Omental fat pad (tissue), 4 donors: ENCODE measurements around the gene LRRC27. TPM values are rescaled to one million over a fixed set of nuclear protein-coding genes. Genes with fewer than 3 reads are reported as not detected.

Source experiments
- ATAC-seq: fragments of 150-250 bp; one replicate; pipeline ENCODE4 v1.9.1; 2016; ENCODE audit warnings: mild to moderate bottlenecking, moderate library complexity; ENCODE audit not compliant: low FRiP score
- DNase-seq: peaks from one replicate; pipeline ENCODE4 v3.0.0-alpha.2; 2019; ENCODE audit warnings: low spot score
- CTCF ChIP-seq, 3 donors: fragments of 450-650 bp; IDR thresholded peaks; one replicate each; pipeline ENCODE4 v1.5.1; 2016 to 2017; ENCODE audit warnings: antibody characterized with exemption in 3 of 3, mild to moderate bottlenecking in 3 of 3, moderate library complexity in 2 of 3
- total RNA-seq, 4 donors: library from RNA; depleted of rRNA; stranded (reverse); fragments of >200 nt; gene quantifications; one replicate each; pipeline ENCODE4 v1.1.0, GENCODE V29; 2016

LRRC27 gene
- total RNA-seq, 4 donors from 2014 or later = 5.0 to 12.1 (median 7.7) TPM

- DNase-seq = no peak
These were observed 81.5 kb downstream of the LRRC27 start for GRCh38 chr10:132413226-132414205.

GRCh38 chr10:132414402-132415016 is 82.5 kb downstream of the LRRC27 start:
- ATAC-seq (no peak), DNase-seq (no peak)
- TF ChIP-seq CTCF (IDR thresholded peaks at IDR 0.05) = no peak

More at GRCh38 chr10:132413226-132414205, 81.5 kb downstream of the LRRC27 start:
- TF ChIP-seq CTCF (IDR thresholded peaks at IDR 0.05) = no peak
- no peak for ATAC-seq

GRCh38 chr10:132415255-132415654 is 83.3 kb downstream of the LRRC27 start:
- no peak for TF ChIP-seq CTCF (IDR thresholded peaks at IDR 0.05)
- ATAC-seq = no peak
- no peak for DNase-seq

GRCh38 chr10:132415956-132416355 is 84.0 kb downstream of the LRRC27 start:
- DNase-seq = no peak
- no peak for ATAC-seq
- TF ChIP-seq CTCF (IDR thresholded peaks at IDR 0.05) = no peak

- no peak for TF ChIP-seq CTCF (IDR thresholded peaks at IDR 0.05)
- DNase-seq = no peak
- ATAC-seq = no peak
These were observed 84.7 kb downstream of the LRRC27 start for GRCh38 chr10:132416566-132417256.

- no peak for DNase-seq
- no peak for ATAC-seq
- no peak for TF ChIP-seq CTCF (IDR thresholded peaks at IDR 0.05)
These were observed 85.4 kb downstream of the LRRC27 start for GRCh38 chr10:132417257-132417910.
